Hepatocyte (in vitro differentiated cells): Measurements from ENCODE around the gene SLC6A11. TPM values are rescaled to one million over a fixed set of nuclear protein-coding genes. Genes with fewer than 3 reads are reported as not detected.

Source experiments
- DNase-seq: peaks from one replicate; pipeline ENCODE4 v3.0.0-alpha.2; 2016; ENCODE audit warnings: low spot score
- H2AFZ ChIP-seq: fragments of 200-600 bp; sonication (generic); 2 replicates; pipeline ENCODE4 v1.6.0; 2016; ENCODE audit warnings: antibody characterized with exemption, mild to moderate bottlenecking
- H3K27ac ChIP-seq: fragments of 200-600 bp; sonication (generic); 2 replicates; pipeline ENCODE4 v1.5.1; 2016; ENCODE audit warnings: mild to moderate bottlenecking
- H3K27me3 ChIP-seq: fragments of 200-600 bp; sonication (generic); 2 replicates; pipeline ENCODE4 v1.6.1; 2016
- H3K36me3 ChIP-seq: fragments of 200-600 bp; sonication (generic); replicated peaks from 2 replicates; pipeline ENCODE4 v1.5.1; 2016; ENCODE audit warnings: low read depth; ENCODE audit not compliant: insufficient read depth
- H3K4me1 ChIP-seq: fragments of 200-600 bp; sonication (generic); 2 replicates; pipeline ENCODE4 v1.5.1; 2016; ENCODE audit warnings: mild to moderate bottlenecking, moderate library complexity; ENCODE audit not compliant: insufficient read depth
- H3K4me2 ChIP-seq: fragments of 200-600 bp; sonication (generic); 2 replicates; pipeline ENCODE4 v1.6.0; 2016
- H3K4me3 ChIP-seq: fragments of 200-600 bp; sonication (generic); 2 replicates; pipeline ENCODE4 v1.5.1; 2016; ENCODE audit warnings: mild to moderate bottlenecking
- H3K79me2 ChIP-seq: fragments of 200-600 bp; sonication (generic); 2 replicates; pipeline ENCODE4 v1.6.0; 2017; ENCODE audit warnings: mild to moderate bottlenecking
- H3K9me2 ChIP-seq: fragments of 200-600 bp; sonication (generic); replicated peaks from 2 replicates; pipeline ENCODE4 v1.6.0; 2017; ENCODE audit warnings: mild to moderate bottlenecking; ENCODE audit not compliant: insufficient read depth
- H3K9me3 ChIP-seq: fragments of 200-600 bp; sonication (generic); 2 replicates; pipeline ENCODE4 v1.5.1; 2016; ENCODE audit warnings: low read depth, mild to moderate bottlenecking
- H4K20me1 ChIP-seq: fragments of 200-600 bp; sonication (generic); 2 replicates; pipeline ENCODE4 v1.6.0; 2016; ENCODE audit warnings: mild to moderate bottlenecking; ENCODE audit not compliant: insufficient read depth, poor library complexity, severe bottlenecking
- CTCF ChIP-seq: fragments of 200-600 bp; sonication (generic); IDR thresholded peaks from 2 replicates; pipeline ENCODE4 v1.5.1; 2016; ENCODE audit warnings: antibody characterized with exemption, mild to moderate bottlenecking; ENCODE audit not compliant: poor library complexity
- EZH2 ChIP-seq: fragments of 200-600 bp; sonication (generic); IDR thresholded peaks from 2 replicates; pipeline ENCODE4 v1.6.1; 2016; ENCODE audit warnings: antibody characterized with exemption, mild to moderate bottlenecking, borderline replicate concordance
- EZH2phosphoT487 ChIP-seq: fragments of 200-600 bp; sonication (generic); IDR thresholded peaks from one replicate; pipeline ENCODE4 v1.6.1; 2018; ENCODE audit warnings: antibody characterized with exemption, mild to moderate bottlenecking, low read depth, moderate library complexity; ENCODE audit not compliant: unreplicated experiment, severe bottlenecking
- WGBS: methylation state at CpG from one replicate; pipeline ENCODE4 v1.1.6; 2016; ENCODE audit warnings: low lambda C conversion rate; ENCODE audit errors: missing lambda C conversion rate; 5-methylcytosine and 5-hydroxymethylcytosine counted together
- polyA plus RNA-seq: library from polyadenylated mRNA; unstranded; fragments of >200 nt; fragmentation: Nextera tagmentation; extraction: Ambion mirVana; gene quantifications from 2 replicates; pipeline ENCODE4 v1.2.1, GENCODE V29; 2016
- total RNA-seq: library from RNA; depleted of rRNA; stranded (reverse); fragments of >200 nt; gene quantifications from 2 replicates; pipeline ENCODE4 v1.2.3, GENCODE V29; 2014

Gene SLC6A11
- total and polyA plus RNA-seq, 2 experiments from 2014 or later, result 1.5 to 1.7 TPM

- no peaks in the 10 kb centered on the region for H3K9me3 ChIP-seq
- no peaks in the 10 kb centered on the region for H3K4me1 ChIP-seq
- WGBS, result 85% methylated on average over 8 of the region's 8 CpGs
- no peaks in the 10 kb centered on the region for H3K27me3 ChIP-seq
- no peak overlapping the region for H3K4me3 ChIP-seq
- H3K36me3 ChIP-seq, result no peaks in the 10 kb centered on the region
- no peaks in the 10 kb centered on the region for H4K20me1 ChIP-seq
- no peak for TF ChIP-seq CTCF
- TF ChIP-seq EZH2, result no peak
- TF ChIP-seq EZH2phosphoT487, result no peak
- H2AFZ ChIP-seq, result no peak overlapping the region
- no peak overlapping the region for H3K27ac ChIP-seq
- no peaks in the 10 kb centered on the region for H3K9me2 ChIP-seq
- no peak overlapping the region for H3K4me2 ChIP-seq
- no peaks in the 10 kb centered on the region for H3K79me2 ChIP-seq
- DNase-seq, result no peak
Measured at GRCh38 chr3:10774129-10774670, 41.8 kb upstream of the SLC6A11 start.

GRCh38 chr3:10774825-10775224 is 41.2 kb upstream of the SLC6A11 start:
- no peaks in the 10 kb centered on the region for H3K79me2 ChIP-seq
- no peak for DNase-seq
- no peak overlapping the region for H2AFZ ChIP-seq
- H3K9me3 ChIP-seq, result no peaks in the 10 kb centered on the region
- H3K4me3 ChIP-seq, result no peak overlapping the region
- H4K20me1 ChIP-seq, result no peaks in the 10 kb centered on the region
- H3K4me1 ChIP-seq, result no peaks in the 10 kb centered on the region
- H3K9me2 ChIP-seq, result no peaks in the 10 kb centered on the region
- H3K27ac ChIP-seq, result no peak overlapping the region
- 84% methylated on average over 8 of the region's 8 CpGs for WGBS
- no peaks in the 10 kb centered on the region for H3K36me3 ChIP-seq
- H3K4me2 ChIP-seq, result no peak overlapping the region
- H3K27me3 ChIP-seq, result no peaks in the 10 kb centered on the region
- no peak for TF ChIP-seq EZH2
- no peak for TF ChIP-seq EZH2phosphoT487
- no peak for TF ChIP-seq CTCF

- DNase-seq, result no peak
- WGBS, result 82% methylated on average over 8 of the region's 8 CpGs
- Histone ChIP-seq H3K27ac (no peak overlapping the region), H3K4me3 (no peak overlapping the region), H3K9me3 (no peaks in the 10 kb centered on the region), H2AFZ (no peak overlapping the region), H3K4me2 (no peak overlapping the region), H3K79me2 (no peaks in the 10 kb centered on the region), H3K4me1 (no peaks in the 10 kb centered on the region), H3K9me2 (no peaks in the 10 kb centered on the region), H4K20me1 (no peaks in the 10 kb centered on the region), H3K36me3 (no peaks in the 10 kb centered on the region), H3K27me3 (no peaks in the 10 kb centered on the region)
- TF ChIP-seq EZH2 (no peak), EZH2phosphoT487 (no peak), CTCF (no peak)
Measured at GRCh38 chr3:10775259-10775658, 40.8 kb upstream of the SLC6A11 start.
